Panc1 (cell line): Measurements from ENCODE around the gene PARG. TPM values are rescaled to one million over a fixed set of nuclear protein-coding genes. Genes with fewer than 3 reads are reported as not detected.

ENCODE experiments used
- ATAC-seq: fragments of 200-7000 bp; cut with Tn5 transposase; 2 replicates; pipeline ENCODE4 v1.9.1; 2020; ENCODE audit warnings: mild to moderate bottlenecking, moderate library complexity
- BruUV-seq: library from RNA; stranded (reverse); fragments of 400-500 nt; replicated peaks from 2 replicates; lab custom pipeline; 2021; lab: Mats Ljungman, UMichigan
- CTCF ChIA-PET: fragments of 300-600 bp; sonication (Branson Sonifier 250); formaldehyde crosslinking; loops from one replicate; lab custom pipeline; 2022; ENCODE audit warnings: antibody characterized with exemption; lab: Charles Lee
- POLR2A ChIA-PET: fragments of 300-600 bp; sonication (Branson Sonifier 250); formaldehyde crosslinking; loops from one replicate; lab custom pipeline; 2022; ENCODE audit warnings: antibody characterized with exemption; lab: Charles Lee
- DNase-seq: peaks from one replicate; pipeline ENCODE4 v3.0.0-alpha.2; 2010; ENCODE audit warnings: low read depth, low spot score
- H3K27ac ChIP-seq: 2 replicates; pipeline ENCODE4 v1.5.1; 2011; ENCODE audit warnings: mild to moderate bottlenecking, low read length, inconsistent platforms
- H3K27me3 ChIP-seq: fragments of 200-500 bp; sonication (Bioruptor generic); 2 replicates; pipeline ENCODE4 v1.6.0; 2014; ENCODE audit warnings: low read length, inconsistent platforms; ENCODE audit not compliant: control insufficient read depth, insufficient read depth
- H3K36me3 ChIP-seq: fragments of 200-500 bp; sonication (Bioruptor generic); 2 replicates; pipeline ENCODE4 v1.5.1; 2014; ENCODE audit warnings: inconsistent platforms, mild to moderate bottlenecking, low read length, moderate library complexity; ENCODE audit not compliant: control insufficient read depth, insufficient read depth
- H3K4me1 ChIP-seq: 2 replicates; pipeline ENCODE4 v1.5.1; 2011; ENCODE audit warnings: inconsistent platforms, mild to moderate bottlenecking, low read length, moderate library complexity; ENCODE audit not compliant: control insufficient read depth, insufficient read depth
- H3K4me3 ChIP-seq, 2 experiments: 2 replicates each; pipeline ENCODE4 v1.5.1; 2011 to 2012; ENCODE audit warnings: low read depth in 2 of 2, low read length in 2 of 2, mild to moderate bottlenecking in 2 of 2, inconsistent platforms in 1 of 2, moderate library complexity in 1 of 2
- H3K9me3 ChIP-seq: fragments of 200-500 bp; sonication (Bioruptor generic); 2 replicates; pipeline ENCODE4 v1.5.1; 2014; ENCODE audit warnings: low read depth, mild to moderate bottlenecking, inconsistent platforms, low read length, moderate library complexity; ENCODE audit not compliant: control insufficient read depth, insufficient read depth
- CTCF ChIP-seq: fragments of 450-650 bp; IDR thresholded peaks from 2 replicates; pipeline ENCODE4 v1.5.1; 2017; ENCODE audit warnings: mild to moderate bottlenecking
- POLR2AphosphoS5 ChIP-seq: IDR thresholded peaks from 2 replicates; pipeline ENCODE4 v1.6.1; 2012; ENCODE audit warnings: mild to moderate bottlenecking, low read depth, low read length, moderate library complexity
- REST ChIP-seq, 2 experiments: IDR thresholded peaks; 2 replicates each; pipeline ENCODE4 v1.6.1; 2011 to 2012; ENCODE audit warnings: low read depth in 2 of 2, control low read depth in 1 of 2, low read length in 1 of 2, mild to moderate bottlenecking in 1 of 2, moderate library complexity in 1 of 2; ENCODE audit not compliant: insufficient read depth in 1 of 2
- SIN3A ChIP-seq: IDR thresholded peaks from 2 replicates; pipeline ENCODE4 v1.6.1; 2012; ENCODE audit warnings: low read depth, mild to moderate bottlenecking, low read length, moderate library complexity, borderline replicate concordance; ENCODE audit not compliant: insufficient read depth
- TCF7L2 ChIP-seq: IDR thresholded peaks from 2 replicates; pipeline ENCODE4 v1.6.1; 2011; ENCODE audit warnings: mild to moderate bottlenecking, low read depth, low read length, inconsistent platforms
- in situ Hi-C: cut with HindIII; loops from 2 replicates; pipeline ENCODE4 v1.10.0; 2016; ENCODE audit warnings: low sequenced_read_pairs, low pct_unique_long_range_greater_than_20kb
- intact Hi-C: fragments of 100-400 bp; cut with micrococcal nuclease; formaldehyde crosslinking; loops from one replicate; pipeline ENCODE4 v1.10.0; 2022; ENCODE audit not compliant: unreplicated experiment
- total RNA-seq: library from RNA; stranded (reverse); gene quantifications from one replicate; pipeline ENCODE4 v1.2.1, GENCODE V29; 2021; ENCODE audit not compliant: unreplicated experiment

Gene PARG
- total RNA-seq, 1 experiment from 2014 or later, result 39.9 TPM

GRCh38 chr10:49769692-49770091 lies 172.1 kb downstream of the PARG start:
- ATAC-seq, result no peak
- no TSS peak for BruUV-seq
- H3K27me3 ChIP-seq, result peaks cover 5% of the 10 kb centered on the region; the same call in 1 of the 2 replicates

GRCh38 chr10:49768731-49769130 lies 173.1 kb downstream of the PARG start:
- POLR2A ChIA-PET, result no interaction called here
- H3K27ac ChIP-seq, result no peak overlapping the region
- no peak for ATAC-seq
- DNase-seq, result no peak
- no peaks in the 10 kb centered on the region for H3K36me3 ChIP-seq
- CTCF ChIA-PET, result interaction anchor here (1.2 kb wide), 1 partner anchor 176 kb away, joined by 3 read pairs; no protein-coding TSS in a partner anchor
- no peaks in the 10 kb centered on the region for H3K27me3 ChIP-seq
- intact Hi-C loops (no loop called here), in situ Hi-C loops (no loop called here)
- no peaks in the 10 kb centered on the region for H3K9me3 ChIP-seq
- TF ChIP-seq CTCF (no peak), REST (IDR thresholded peaks at IDR 0.05; ENCODE audit: insufficient read depth in 1 of 2, low read depth in 2 of 2, low read length in 1 of 2) (no peak), SIN3A (no peak), TCF7L2 (no peak), POLR2AphosphoS5 (no peak)
- no TSS peak for BruUV-seq
- H3K4me3 ChIP-seq, result no peak overlapping the region
- no peaks in the 10 kb centered on the region for H3K4me1 ChIP-seq

More at GRCh38 chr10:49769692-49770091, 172.1 kb downstream of the PARG start:
- Histone ChIP-seq H3K27ac (no peak overlapping the region), H3K9me3 (no peaks in the 10 kb centered on the region), H3K4me3 (no peak overlapping the region), H3K36me3 (no peaks in the 10 kb centered on the region), H3K4me1 (no peaks in the 10 kb centered on the region)
- in situ Hi-C loops, result no loop called here
- DNase-seq, result no peak
- CTCF ChIA-PET, result no interaction called here
- intact Hi-C loops, result no loop called here
- TF ChIP-seq TCF7L2 (no peak), CTCF (no peak), POLR2AphosphoS5 (no peak), SIN3A (no peak), REST (IDR thresholded peaks at IDR 0.05; ENCODE audit: insufficient read depth in 1 of 2, low read depth in 2 of 2, low read length in 1 of 2) (no peak)
- POLR2A ChIA-PET, result no interaction called here
